Peyer's patch (tissue), 4 donors: ENCODE measurements around the gene AFG3L2.

Experiments
- CTCF ChIP-seq, 6 experiments: fragments of 450-650 bp in 4 of 6; fragments of 200-600 bp in 2 of 6; sonication (generic) in 1 of 6; IDR thresholded peaks; one replicate each; pipeline ENCODE4 v1.5.1; 2017 to 2019; ENCODE audit warnings: antibody characterized with exemption in 6 of 6, mild to moderate bottlenecking in 3 of 6, moderate library complexity in 1 of 6
- POLR2A ChIP-seq, 2 donors: fragments of 450-650 bp; IDR thresholded peaks; one replicate each; pipeline ENCODE4 v1.5.1; 2017; ENCODE audit warnings: antibody characterized with exemption in 2 of 2, mild to moderate bottlenecking in 2 of 2, moderate library complexity in 2 of 2

- TF ChIP-seq CTCF (IDR thresholded peaks at IDR 0.05) = no peak
- TF ChIP-seq POLR2A (IDR thresholded peaks at IDR 0.05) = no peak
These were observed 68.5 kb downstream of the AFG3L2 start for GRCh38 chr18:12308386-12309100.
